ENCODE results near the gene KRTAP10-9.

The KRTAP10-9 gene, protein sequence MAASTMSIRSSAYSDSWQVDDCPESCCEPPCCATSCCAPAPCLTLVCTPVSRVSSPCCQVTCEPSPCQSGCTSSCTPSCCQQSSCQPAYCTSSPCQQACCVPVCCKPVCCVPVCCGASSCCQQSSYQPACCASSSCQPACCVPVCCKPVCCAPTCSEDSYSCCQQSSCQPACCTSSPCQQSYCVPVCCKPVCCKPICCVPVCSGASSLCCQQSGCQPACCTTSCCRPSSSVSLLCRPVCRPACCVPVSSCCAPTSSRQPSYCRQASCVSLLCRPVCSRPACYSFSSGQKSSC

DNA sequence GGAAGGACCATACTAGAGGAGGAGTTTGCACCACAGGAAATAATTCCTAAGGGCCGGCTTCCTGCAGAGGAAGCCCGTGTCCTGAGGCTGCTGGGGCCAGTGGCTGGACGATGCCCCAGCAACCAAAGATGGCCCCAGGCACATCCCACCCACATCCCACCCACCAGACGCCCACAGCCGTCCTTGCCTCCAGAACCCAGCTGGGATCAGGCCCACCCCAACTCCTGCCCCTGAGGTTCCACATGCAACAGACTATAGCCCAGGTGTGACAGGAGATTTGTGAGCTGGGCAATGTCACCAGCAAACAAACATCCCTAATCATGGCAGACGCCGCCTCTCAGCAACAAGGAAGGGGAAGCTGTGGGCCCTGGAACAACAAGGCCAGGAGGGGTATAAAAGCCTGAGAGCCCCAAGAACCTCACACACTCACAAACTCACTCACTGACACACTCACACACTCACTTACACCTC lies at the start of gene KRTAP10-9:
Gene KRTAP10-9 (plus strand): TSS at position 421 of the 471 bp plus-strand sequence. CDS start 79 bp downstream, outside the sequence.
- TF ChIP-seq TAF1 (IDR thresholded peaks at IDR 0.05; ENCODE audit: low read depth) = no peak

DNA sequence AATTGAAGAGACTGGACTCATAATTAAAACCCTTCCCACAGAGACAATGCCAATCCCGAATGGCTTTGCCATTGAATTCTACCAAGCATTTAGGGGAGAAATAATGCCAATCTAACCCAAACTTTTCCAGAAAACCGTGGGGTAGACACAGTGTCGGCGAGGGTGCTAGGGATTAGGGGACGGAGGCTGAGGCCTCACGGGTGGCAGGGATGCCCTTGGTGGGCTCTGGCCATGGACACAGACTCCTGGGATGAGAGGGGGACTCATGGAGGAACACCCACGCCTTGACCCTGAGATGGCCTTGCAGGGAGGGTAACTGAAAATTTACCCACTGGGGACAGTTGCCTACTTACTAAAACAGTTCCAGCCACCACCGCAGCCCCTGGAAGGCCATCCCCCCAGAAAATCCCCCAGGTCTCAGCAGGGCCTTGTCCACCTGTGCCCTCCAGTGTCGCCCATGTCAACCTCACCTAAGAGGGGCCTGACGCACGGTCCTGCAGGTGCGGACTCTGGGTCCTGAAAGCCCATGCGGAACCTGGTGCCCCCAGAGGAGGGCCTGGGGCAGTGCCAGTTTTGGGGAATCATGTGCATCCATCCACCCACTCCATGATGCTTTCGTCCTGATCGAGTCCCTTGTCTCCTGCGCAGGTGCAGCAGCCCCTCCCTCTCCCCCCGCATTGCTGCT lies 48.4 kb upstream of the KRTAP10-9 start:
- TF ChIP-seq FOXM1 (IDR thresholded peaks at IDR 0.05; ENCODE audit: borderline replicate concordance, low read depth) (no peak), EP300 (IDR thresholded peaks at IDR 0.05; ENCODE audit: borderline replicate concordance) (no peak), CEBPB (IDR thresholded peaks at IDR 0.05) (no peak), RAD21 (IDR thresholded peaks at IDR 0.05; ENCODE audit: low read depth) (no peak), ZBTB7A (IDR thresholded peaks at IDR 0.05; ENCODE audit: low read depth) (no peak), TCF12 (IDR thresholded peaks at IDR 0.05; ENCODE audit: low read depth) (no peak), NFIC (IDR thresholded peaks at IDR 0.05) (no peak), YY1 (IDR thresholded peaks at IDR 0.05; ENCODE audit: low read depth) (no peak), EGR1 (IDR thresholded peaks at IDR 0.05) (no peak), TEAD4 (IDR thresholded peaks at IDR 0.05) (no peak), CREB1 (IDR thresholded peaks at IDR 0.05; ENCODE audit: low read depth) (no peak), TAF1 (IDR thresholded peaks at IDR 0.05; ENCODE audit: low read depth) (no peak)
- TF ChIP-seq, protein P1, sequence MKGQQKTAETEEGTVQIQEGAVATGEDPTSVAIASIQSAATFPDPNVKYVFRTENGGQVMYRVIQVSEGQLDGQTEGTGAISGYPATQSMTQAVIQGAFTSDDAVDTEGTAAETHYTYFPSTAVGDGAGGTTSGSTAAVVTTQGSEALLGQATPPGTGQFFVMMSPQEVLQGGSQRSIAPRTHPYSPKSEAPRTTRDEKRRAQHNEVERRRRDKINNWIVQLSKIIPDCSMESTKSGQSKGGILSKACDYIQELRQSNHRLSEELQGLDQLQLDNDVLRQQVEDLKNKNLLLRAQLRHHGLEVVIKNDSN (IDR thresholded peaks at IDR 0.05) = no peak
- TF ChIP-seq, protein P2, sequence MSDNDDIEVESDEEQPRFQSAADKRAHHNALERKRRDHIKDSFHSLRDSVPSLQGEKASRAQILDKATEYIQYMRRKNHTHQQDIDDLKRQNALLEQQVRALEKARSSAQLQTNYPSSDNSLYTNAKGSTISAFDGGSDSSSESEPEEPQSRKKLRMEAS (IDR thresholded peaks at IDR 0.05) = no peak
- TF ChIP-seq, protein P3, sequence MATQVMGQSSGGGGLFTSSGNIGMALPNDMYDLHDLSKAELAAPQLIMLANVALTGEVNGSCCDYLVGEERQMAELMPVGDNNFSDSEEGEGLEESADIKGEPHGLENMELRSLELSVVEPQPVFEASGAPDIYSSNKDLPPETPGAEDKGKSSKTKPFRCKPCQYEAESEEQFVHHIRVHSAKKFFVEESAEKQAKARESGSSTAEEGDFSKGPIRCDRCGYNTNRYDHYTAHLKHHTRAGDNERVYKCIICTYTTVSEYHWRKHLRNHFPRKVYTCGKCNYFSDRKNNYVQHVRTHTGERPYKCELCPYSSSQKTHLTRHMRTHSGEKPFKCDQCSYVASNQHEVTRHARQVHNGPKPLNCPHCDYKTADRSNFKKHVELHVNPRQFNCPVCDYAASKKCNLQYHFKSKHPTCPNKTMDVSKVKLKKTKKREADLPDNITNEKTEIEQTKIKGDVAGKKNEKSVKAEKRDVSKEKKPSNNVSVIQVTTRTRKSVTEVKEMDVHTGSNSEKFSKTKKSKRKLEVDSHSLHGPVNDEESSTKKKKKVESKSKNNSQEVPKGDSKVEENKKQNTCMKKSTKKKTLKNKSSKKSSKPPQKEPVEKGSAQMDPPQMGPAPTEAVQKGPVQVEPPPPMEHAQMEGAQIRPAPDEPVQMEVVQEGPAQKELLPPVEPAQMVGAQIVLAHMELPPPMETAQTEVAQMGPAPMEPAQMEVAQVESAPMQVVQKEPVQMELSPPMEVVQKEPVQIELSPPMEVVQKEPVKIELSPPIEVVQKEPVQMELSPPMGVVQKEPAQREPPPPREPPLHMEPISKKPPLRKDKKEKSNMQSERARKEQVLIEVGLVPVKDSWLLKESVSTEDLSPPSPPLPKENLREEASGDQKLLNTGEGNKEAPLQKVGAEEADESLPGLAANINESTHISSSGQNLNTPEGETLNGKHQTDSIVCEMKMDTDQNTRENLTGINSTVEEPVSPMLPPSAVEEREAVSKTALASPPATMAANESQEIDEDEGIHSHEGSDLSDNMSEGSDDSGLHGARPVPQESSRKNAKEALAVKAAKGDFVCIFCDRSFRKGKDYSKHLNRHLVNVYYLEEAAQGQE (IDR thresholded peaks at IDR 0.05; ENCODE audit: low read depth) = no peak

DNA sequence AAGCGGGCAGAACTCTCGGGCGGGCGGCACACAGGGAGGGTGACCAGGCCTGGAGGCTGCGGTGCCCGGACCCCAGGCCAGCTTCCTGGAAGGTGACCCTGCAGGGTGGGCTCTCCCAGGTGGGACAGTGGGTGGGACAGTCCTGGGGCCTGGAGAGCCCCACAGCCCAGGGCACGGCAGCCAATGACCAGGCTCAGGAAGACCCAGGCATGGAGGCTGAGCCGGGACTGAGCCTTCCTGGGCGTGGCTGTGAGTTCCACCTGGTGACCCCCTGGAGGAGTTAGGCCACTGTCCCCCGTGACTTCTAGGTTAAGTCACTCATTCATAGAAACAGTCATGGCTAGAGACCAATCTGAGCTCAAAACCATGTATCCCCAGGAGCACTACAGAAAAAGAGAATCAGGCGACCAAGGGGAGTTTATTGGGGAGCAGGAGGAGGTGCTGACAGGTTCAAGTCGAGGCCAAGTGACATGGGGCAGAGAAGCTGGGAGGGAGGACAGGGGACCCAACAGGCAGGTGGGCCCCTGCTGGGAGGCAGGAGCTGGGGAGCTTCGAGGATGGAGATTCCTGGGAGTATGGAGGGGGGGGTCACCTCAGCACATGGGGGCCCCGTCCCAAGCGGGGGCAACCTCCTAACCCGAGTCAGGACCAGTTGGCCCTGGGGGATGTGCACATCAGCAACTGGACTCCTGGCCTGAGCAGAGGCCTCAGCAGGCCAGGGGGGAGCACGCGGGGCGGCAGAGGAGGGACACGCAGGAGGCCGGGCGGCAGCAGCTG lies 47.6 kb upstream of the KRTAP10-9 start:
- TF ChIP-seq, protein P2 (IDR thresholded peaks at IDR 0.05) = no peak; the same call in 1 of the 2 replicates
- TF ChIP-seq TCF12 (IDR thresholded peaks at IDR 0.05; ENCODE audit: low read depth) (no peak), YY1 (IDR thresholded peaks at IDR 0.05; ENCODE audit: low read depth) (no peak), EGR1 (IDR thresholded peaks at IDR 0.05) (no peak), CREB1 (IDR thresholded peaks at IDR 0.05; ENCODE audit: low read depth) (no peak), CEBPB (IDR thresholded peaks at IDR 0.05) (no peak), TEAD4 (IDR thresholded peaks at IDR 0.05) (no peak), ZBTB7A (IDR thresholded peaks at IDR 0.05; ENCODE audit: low read depth) (no peak), RAD21 (IDR thresholded peaks at IDR 0.05; ENCODE audit: low read depth) (no peak), FOXM1 (IDR thresholded peaks at IDR 0.05; ENCODE audit: borderline replicate concordance, low read depth) (no peak), TAF1 (IDR thresholded peaks at IDR 0.05; ENCODE audit: low read depth) (no peak), NFIC (IDR thresholded peaks at IDR 0.05) (no peak), EP300 (IDR thresholded peaks at IDR 0.05; ENCODE audit: borderline replicate concordance) (no peak)
- TF ChIP-seq, protein P1 (IDR thresholded peaks at IDR 0.05) = no peak
- TF ChIP-seq, protein P3 (IDR thresholded peaks at IDR 0.05; ENCODE audit: low read depth) = no peak

DNA sequence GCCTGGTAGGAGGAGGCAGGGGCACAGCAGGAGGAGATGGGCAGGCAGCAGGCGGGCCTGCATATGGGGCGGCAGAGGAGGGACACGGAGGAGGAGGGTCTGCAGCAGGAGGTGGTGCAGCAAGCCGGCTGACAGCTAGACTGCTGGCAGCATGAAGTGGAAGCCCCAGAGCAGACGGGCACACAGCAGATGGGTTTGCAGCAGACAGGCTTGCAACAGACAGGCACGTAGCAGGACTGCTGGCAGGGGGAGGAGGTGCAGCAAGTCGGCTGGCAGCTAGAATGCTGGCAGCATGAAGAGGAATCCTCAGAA lies 47.1 kb upstream of the KRTAP10-9 start:
- TF ChIP-seq CEBPB (IDR thresholded peaks at IDR 0.05) (no peak), TAF1 (IDR thresholded peaks at IDR 0.05; ENCODE audit: low read depth) (no peak), EP300 (IDR thresholded peaks at IDR 0.05; ENCODE audit: borderline replicate concordance) (no peak), TEAD4 (IDR thresholded peaks at IDR 0.05) (no peak), EGR1 (IDR thresholded peaks at IDR 0.05) (no peak), YY1 (IDR thresholded peaks at IDR 0.05; ENCODE audit: low read depth) (no peak), CREB1 (IDR thresholded peaks at IDR 0.05; ENCODE audit: low read depth) (no peak), RAD21 (IDR thresholded peaks at IDR 0.05; ENCODE audit: low read depth) (no peak), FOXM1 (IDR thresholded peaks at IDR 0.05; ENCODE audit: borderline replicate concordance, low read depth) (no peak), ZBTB7A (IDR thresholded peaks at IDR 0.05; ENCODE audit: low read depth) (no peak), NFIC (IDR thresholded peaks at IDR 0.05) (no peak)
- TF ChIP-seq, protein P3 (IDR thresholded peaks at IDR 0.05; ENCODE audit: low read depth) = no peak
- TF ChIP-seq, protein P1 (IDR thresholded peaks at IDR 0.05) = no peak
